ENCODE data around the gene C3. TPM values are rescaled to one million over a fixed set of nuclear protein-coding genes. Genes with fewer than 3 reads are reported as not detected.

C3 gene
- total RNA-seq, 4 donors from 2014 or later, result 50.1 to 351 (median 194) TPM

DNA sequence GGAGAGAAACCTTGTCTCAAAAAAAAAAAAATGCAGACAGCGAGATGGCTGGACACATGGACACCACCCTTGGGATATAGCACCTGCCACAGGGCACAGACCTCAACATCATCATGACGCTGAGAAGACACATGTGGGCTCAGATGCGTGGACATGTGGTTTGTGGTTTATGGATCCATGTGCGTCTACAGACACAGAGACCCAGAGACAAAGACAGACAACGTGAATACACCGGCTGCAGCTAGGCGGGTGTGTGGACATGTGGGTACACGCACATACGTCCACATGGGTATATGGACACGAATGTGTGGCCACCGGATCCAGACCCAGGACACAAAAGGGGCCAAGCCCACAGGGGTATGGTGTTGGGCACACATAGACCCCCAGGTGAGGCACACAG lies 51.8 kb downstream of the C3 start:
- H3K4me3 ChIP-seq, result peak overlapping the region in 1 of 4 donors; percentile 26

DNA sequence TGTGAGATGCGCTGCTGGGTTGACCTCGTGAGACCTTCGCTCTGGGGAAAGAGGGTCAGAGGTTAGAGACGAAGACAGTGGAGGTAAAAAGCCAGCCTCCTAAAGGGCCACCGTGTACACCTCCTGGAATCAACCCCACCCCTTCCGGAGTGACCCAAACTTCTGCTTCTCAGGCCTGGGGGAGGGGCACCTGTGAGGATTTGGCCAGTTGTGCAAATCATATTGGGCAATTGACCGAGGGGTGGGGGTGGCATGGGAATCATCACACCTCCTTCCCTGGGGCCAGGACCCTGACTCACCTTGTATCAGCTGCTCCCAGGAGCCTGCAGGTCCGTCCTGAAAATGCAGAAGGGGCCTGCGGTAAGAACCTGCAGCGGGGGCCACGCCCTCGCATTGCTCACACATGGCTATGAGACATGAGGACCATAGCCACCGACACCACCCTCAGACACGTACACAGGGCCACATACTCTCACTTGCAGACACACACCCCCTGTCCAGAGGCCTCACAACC lies 53.3 kb downstream of the C3 start:
- intact Hi-C loops (cut with DNase I; ENCODE audit: low total_unique reads) (no loop called here), in situ Hi-C loops (cut with MboI; ENCODE audit: low pct_ligation_motif_present in 1 of 4, low pct_unique_long_range_greater_than_20kb in 1 of 4, low sequenced_read_pairs in 3 of 4) (no loop called here)
- no peak overlapping the region for H3K4me3 ChIP-seq
- 80 to 82% methylated on average over 2 to 12 of the region's 14 CpGs for whole genome bisulfite sequencing, 2 donors (ENCODE audit: low coverage in 1 of 2)
- peaks cover under 1% of the 10 kb centered on the region for H3K27me3 ChIP-seq
- H3K36me3 ChIP-seq, result no peaks in the 10 kb centered on the region
- TF ChIP-seq, protein P1, sequence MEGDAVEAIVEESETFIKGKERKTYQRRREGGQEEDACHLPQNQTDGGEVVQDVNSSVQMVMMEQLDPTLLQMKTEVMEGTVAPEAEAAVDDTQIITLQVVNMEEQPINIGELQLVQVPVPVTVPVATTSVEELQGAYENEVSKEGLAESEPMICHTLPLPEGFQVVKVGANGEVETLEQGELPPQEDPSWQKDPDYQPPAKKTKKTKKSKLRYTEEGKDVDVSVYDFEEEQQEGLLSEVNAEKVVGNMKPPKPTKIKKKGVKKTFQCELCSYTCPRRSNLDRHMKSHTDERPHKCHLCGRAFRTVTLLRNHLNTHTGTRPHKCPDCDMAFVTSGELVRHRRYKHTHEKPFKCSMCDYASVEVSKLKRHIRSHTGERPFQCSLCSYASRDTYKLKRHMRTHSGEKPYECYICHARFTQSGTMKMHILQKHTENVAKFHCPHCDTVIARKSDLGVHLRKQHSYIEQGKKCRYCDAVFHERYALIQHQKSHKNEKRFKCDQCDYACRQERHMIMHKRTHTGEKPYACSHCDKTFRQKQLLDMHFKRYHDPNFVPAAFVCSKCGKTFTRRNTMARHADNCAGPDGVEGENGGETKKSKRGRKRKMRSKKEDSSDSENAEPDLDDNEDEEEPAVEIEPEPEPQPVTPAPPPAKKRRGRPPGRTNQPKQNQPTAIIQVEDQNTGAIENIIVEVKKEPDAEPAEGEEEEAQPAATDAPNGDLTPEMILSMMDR (IDR thresholded peaks at IDR 0.05), result no peak
- TF ChIP-seq POLR2A (IDR thresholded peaks at IDR 0.05) (no peak), POLR2AphosphoS5 (IDR thresholded peaks at IDR 0.05) (no peak), EP300 (IDR thresholded peaks at IDR 0.05; ENCODE audit: low read depth) (no peak)
- DNase-seq, result no peak
- H3K4me1 ChIP-seq, result no peaks in the 10 kb centered on the region
- no peak overlapping the region for H3K27ac ChIP-seq
- no peaks in the 10 kb centered on the region for H3K9me3 ChIP-seq

More for the DNA sequence above, 51.8 kb downstream of the C3 start:
- no peak overlapping the region for H3K27ac ChIP-seq
- intact Hi-C loops (cut with DNase I; ENCODE audit: low total_unique reads) (no loop called here), in situ Hi-C loops (cut with MboI; ENCODE audit: low pct_ligation_motif_present in 1 of 4, low pct_unique_long_range_greater_than_20kb in 1 of 4, low sequenced_read_pairs in 3 of 4) (no loop called here)
- no peaks in the 10 kb centered on the region for H3K9me3 ChIP-seq
- H3K4me1 ChIP-seq, result no peaks in the 10 kb centered on the region
- TF ChIP-seq EP300 (IDR thresholded peaks at IDR 0.05; ENCODE audit: low read depth), result no peak
- TF ChIP-seq, protein P1 (IDR thresholded peaks at IDR 0.05), result no peak
- no peak for TF ChIP-seq POLR2A (IDR thresholded peaks at IDR 0.05)
- no peak for TF ChIP-seq POLR2AphosphoS5 (IDR thresholded peaks at IDR 0.05)
- 88 to 94% methylated on average over 3 to 11 of the region's 11 CpGs for WGBS, 2 donors (ENCODE audit: low coverage in 1 of 2)
- H3K36me3 ChIP-seq, result no peaks in the 10 kb centered on the region
- H3K27me3 ChIP-seq, result no peaks in the 10 kb centered on the region
- no peak for DNase-seq

DNA sequence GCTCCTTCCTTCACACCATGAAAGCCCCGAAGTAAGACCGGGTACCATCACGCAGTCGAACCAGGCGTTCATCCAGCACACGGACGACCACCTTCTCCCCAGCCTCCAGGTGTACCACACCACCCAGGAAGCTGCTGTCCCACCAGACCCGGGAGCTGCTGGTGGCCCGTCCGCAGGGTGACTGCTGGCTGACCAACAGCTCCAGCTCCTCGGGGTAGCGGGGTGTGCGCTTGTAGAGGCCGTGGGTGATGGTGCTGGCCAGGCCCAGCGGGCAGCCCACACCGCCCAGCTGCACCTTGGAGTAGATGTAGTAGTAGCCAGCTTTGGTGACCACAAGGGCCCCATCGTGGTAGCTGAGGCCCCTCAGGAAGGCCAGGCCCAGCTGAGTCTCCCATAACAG lies 55.5 kb downstream of the C3 start:
- WGBS, 2 donors (ENCODE audit: low coverage in 1 of 2), result 93% methylated on average over 17 of the region's 17 CpGs; no CpG with 5 or more reads in 1 of the 2 donors
- Histone ChIP-seq H3K4me1 (no peaks in the 10 kb centered on the region), H3K4me3 (no peak overlapping the region), H3K36me3 (no peaks in the 10 kb centered on the region), H3K9me3 (no peaks in the 10 kb centered on the region), H3K27me3 (peaks cover 18% of the 10 kb centered on the region), H3K27ac (no peak overlapping the region)
- TF ChIP-seq POLR2A (IDR thresholded peaks at IDR 0.05), result no peak
- TF ChIP-seq EP300 (IDR thresholded peaks at IDR 0.05; ENCODE audit: low read depth), result no peak
- TF ChIP-seq, protein P1 (IDR thresholded peaks at IDR 0.05), result no peak
- TF ChIP-seq POLR2AphosphoS5 (IDR thresholded peaks at IDR 0.05), result no peak
- intact Hi-C loops (cut with DNase I; ENCODE audit: low total_unique reads), result no loop called here
- no peak for DNase-seq
- in situ Hi-C loops (cut with MboI; ENCODE audit: low pct_ligation_motif_present in 1 of 4, low pct_unique_long_range_greater_than_20kb in 1 of 4, low sequenced_read_pairs in 3 of 4), result no loop called here

DNA sequence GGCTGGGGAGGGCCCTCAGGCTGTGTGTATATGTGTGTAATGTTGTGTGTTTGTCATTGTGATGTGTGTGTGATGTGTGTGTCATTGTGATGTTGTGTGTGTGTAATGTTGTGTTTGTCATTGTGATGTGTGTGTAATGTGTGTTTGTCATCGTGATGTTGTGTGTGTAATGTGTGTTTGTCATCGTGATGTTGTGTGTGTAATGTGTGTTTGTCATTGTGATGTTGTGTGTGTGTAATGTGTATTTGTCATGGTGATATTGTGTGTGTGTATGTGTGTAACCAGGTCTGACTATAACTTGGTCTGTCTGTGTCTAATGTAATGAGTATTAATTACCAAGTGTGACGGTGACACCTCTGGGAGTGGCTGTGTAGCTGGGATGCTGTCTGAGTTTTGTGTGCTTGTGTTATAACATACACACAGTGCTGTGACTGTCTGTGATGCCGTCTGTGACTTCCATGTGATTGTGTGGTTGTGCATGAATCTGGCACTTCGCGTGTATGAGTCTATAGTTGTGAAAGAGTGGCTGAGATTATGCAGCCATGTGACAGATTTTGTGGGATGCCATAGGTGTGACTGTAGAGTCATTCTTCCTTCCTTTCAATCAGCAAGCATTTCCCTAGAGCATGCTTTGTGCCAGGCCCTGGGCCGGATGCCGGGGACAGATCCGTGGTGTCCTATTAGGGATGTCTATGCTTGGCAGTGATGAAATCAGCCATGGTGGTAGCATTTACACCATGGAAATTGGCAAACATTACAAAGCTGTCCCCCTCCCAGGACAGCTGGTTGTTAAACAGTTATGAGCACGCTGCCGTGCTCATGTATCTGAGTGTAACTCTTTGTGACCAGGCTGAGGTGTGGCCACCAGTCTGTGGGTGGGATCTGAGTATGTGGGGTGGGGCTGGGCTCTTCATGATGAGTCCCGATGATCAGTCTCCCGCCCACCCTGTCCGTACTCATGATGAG lies 56.9 kb downstream of the C3 start:
- Histone ChIP-seq H3K9me3 (no peaks in the 10 kb centered on the region), H3K36me3 (no peaks in the 10 kb centered on the region), H3K4me3 (no peak overlapping the region), H3K4me1 (no peaks in the 10 kb centered on the region), H3K27ac (no peak overlapping the region), H3K27me3 (peaks cover 32% of the 10 kb centered on the region)
- DNase-seq, result no peak
- no peak for TF ChIP-seq POLR2A (IDR thresholded peaks at IDR 0.05)
- no peak for TF ChIP-seq POLR2AphosphoS5 (IDR thresholded peaks at IDR 0.05)
- TF ChIP-seq EP300 (IDR thresholded peaks at IDR 0.05; ENCODE audit: low read depth), result no peak
- WGBS, 2 donors (ENCODE audit: low coverage in 1 of 2), result 71 to 73% methylated on average over 4 to 14 of the region's 14 CpGs
- intact Hi-C loops (cut with DNase I; ENCODE audit: low total_unique reads) (no loop called here), in situ Hi-C loops (cut with MboI; ENCODE audit: low pct_ligation_motif_present in 1 of 4, low pct_unique_long_range_greater_than_20kb in 1 of 4, low sequenced_read_pairs in 3 of 4) (no loop called here)

Data from transverse colon (tissue), 4 donors.